Measurements from ENCODE around the gene NFS1.

The NFS1 gene

DNA sequence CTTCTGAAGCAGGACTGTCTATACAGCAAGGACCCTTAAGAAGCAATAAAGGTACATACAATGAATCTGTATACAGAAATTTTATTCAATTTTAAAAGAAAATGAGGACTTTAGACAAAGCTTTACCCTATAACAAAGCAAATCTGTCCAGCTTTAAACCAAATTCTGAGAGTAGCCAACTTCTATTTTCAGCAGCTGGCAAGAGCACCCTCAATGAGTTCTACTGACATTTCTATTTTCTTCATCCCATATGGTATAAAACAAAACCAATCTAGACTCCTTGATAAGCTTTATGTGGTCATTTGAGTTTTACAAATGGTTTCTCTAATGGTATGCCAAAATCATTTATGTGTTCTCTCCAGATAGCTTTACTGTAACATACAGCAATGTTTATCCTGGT is 47.2 kb downstream of the NFS1 start:
- DNase-seq (ENCODE audit: low spot score): no peak
- no peak for TF ChIP-seq CTCF (IDR thresholded peaks at IDR 0.05; ENCODE audit: extremely low read depth, insufficient read depth, missing control alignments)
- in situ Hi-C loops (cut with MboI; ENCODE audit: low pct_unique_long_range_greater_than_20kb, low sequenced_read_pairs, unreplicated experiment): no loop called here

GRCh38 chr20:35650632-35651031 is 48.5 kb downstream of the NFS1 start:
- TF ChIP-seq CTCF (IDR thresholded peaks at IDR 0.05; ENCODE audit: extremely low read depth, insufficient read depth, missing control alignments): no peak
- no peak for DNase-seq (ENCODE audit: low spot score)
- in situ Hi-C loops (cut with MboI; ENCODE audit: low pct_unique_long_range_greater_than_20kb, low sequenced_read_pairs, unreplicated experiment): no loop called here

- in situ Hi-C loops (cut with MboI; ENCODE audit: low pct_unique_long_range_greater_than_20kb, low sequenced_read_pairs, unreplicated experiment): no loop called here
- no peak for TF ChIP-seq CTCF (IDR thresholded peaks at IDR 0.05; ENCODE audit: extremely low read depth, insufficient read depth, missing control alignments)
- no peak for DNase-seq (ENCODE audit: low spot score)
These were observed 50.3 kb downstream of the NFS1 start for GRCh38 chr20:35648836-35649235.

- in situ Hi-C loops (cut with MboI; ENCODE audit: low pct_unique_long_range_greater_than_20kb, low sequenced_read_pairs, unreplicated experiment): no loop called here
- DNase-seq (ENCODE audit: low spot score): no peak
- TF ChIP-seq CTCF (IDR thresholded peaks at IDR 0.05; ENCODE audit: extremely low read depth, insufficient read depth, missing control alignments): no peak
These were observed 54.3 kb downstream of the NFS1 start for GRCh38 chr20:35644806-35645205.

- in situ Hi-C loops (cut with MboI; ENCODE audit: low pct_unique_long_range_greater_than_20kb, low sequenced_read_pairs, unreplicated experiment): no loop called here
- no peak for TF ChIP-seq CTCF (IDR thresholded peaks at IDR 0.05; ENCODE audit: extremely low read depth, insufficient read depth, missing control alignments)
- DNase-seq (ENCODE audit: low spot score): no peak
These were observed 56.1 kb downstream of the NFS1 start for GRCh38 chr20:35643045-35643444.

- in situ Hi-C loops (cut with MboI; ENCODE audit: low pct_unique_long_range_greater_than_20kb, low sequenced_read_pairs, unreplicated experiment): no loop called here
- TF ChIP-seq CTCF (IDR thresholded peaks at IDR 0.05; ENCODE audit: extremely low read depth, insufficient read depth, missing control alignments): no peak
- DNase-seq (ENCODE audit: low spot score): no peak
These were observed 57.4 kb downstream of the NFS1 start for GRCh38 chr20:35641743-35642142.

- no peak for TF ChIP-seq CTCF (IDR thresholded peaks at IDR 0.05; ENCODE audit: extremely low read depth, insufficient read depth, missing control alignments)
- in situ Hi-C loops (cut with MboI; ENCODE audit: low pct_unique_long_range_greater_than_20kb, low sequenced_read_pairs, unreplicated experiment): no loop called here
- no peak for DNase-seq (ENCODE audit: low spot score)
These were observed 58.4 kb downstream of the NFS1 start for GRCh38 chr20:35640724-35641123.
